ENCODE data around the gene SERP2. TPM values are rescaled to one million over a fixed set of nuclear protein-coding genes. Genes with fewer than 3 reads are reported as not detected.
A peak's percentile ranks its signal among the peaks of the same experiment; 100 is the strongest.

SERP2 gene
- total and polyA plus RNA-seq, 2 donors (not counting 3 experiments of a cell fraction or from before 2014, with no cell fraction given) = 0.30 TPM; not detected in 1

DNA sequence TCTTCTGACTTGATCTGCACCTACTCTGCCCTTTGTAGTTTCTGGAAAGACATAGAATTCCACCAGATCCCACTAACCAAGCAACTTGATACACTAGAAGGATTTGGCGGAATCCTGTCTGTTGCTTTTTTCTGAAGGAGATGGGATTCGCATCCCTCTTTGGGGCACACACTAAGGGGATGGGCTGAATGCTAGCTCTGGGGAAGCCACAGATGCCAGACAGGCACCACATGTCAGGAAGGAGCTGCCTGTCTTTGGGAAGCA, 52.1 kb downstream of the SERP2 start:
- Histone ChIP-seq H3K4me2 (ENCODE audit: insufficient read depth, low read length) (no peak overlapping the region), H4K20me1 (replicated peaks; ENCODE audit: control insufficient read depth, extremely low read depth, insufficient read depth, low read length) (no peaks in the 10 kb centered on the region), H3K36me3 (ENCODE audit: control insufficient read depth in 2 of 2, extremely low read depth in 1 of 2, insufficient read depth in 2 of 2, low read length in 2 of 2) (no peaks in the 10 kb centered on the region), H3K27ac (ENCODE audit: insufficient read depth, low read depth, low read length) (no peak overlapping the region), H3K4me3 (replicated peaks in 1 of 3; ENCODE audit: insufficient read depth in 1 of 3, low read depth in 1 of 3, low read length in 3 of 3) (no peak overlapping the region), H2AFZ (ENCODE audit: low read depth, low read length) (no peak overlapping the region), H3K79me2 (ENCODE audit: control insufficient read depth, insufficient read depth, low read length) (no peaks in the 10 kb centered on the region), H3K9me3 (replicated peaks; ENCODE audit: control insufficient read depth, insufficient read depth, low read length) (no peaks in the 10 kb centered on the region), H3K4me1 (ENCODE audit: control insufficient read depth, extremely low read depth, insufficient read depth, low read length) (no peaks in the 10 kb centered on the region), H3K9ac (replicated peaks; ENCODE audit: extremely low read depth, insufficient read depth, low read length) (peak overlapping the region; percentile 6), H3K9me1 (replicated peaks; ENCODE audit: control insufficient read depth, extremely low read depth, insufficient read depth, low read length) (no peaks in the 10 kb centered on the region), H3K27me3 (ENCODE audit: control insufficient read depth in 2 of 2, insufficient read depth in 2 of 2, low read length in 2 of 2) (peaks cover 4 to 5% of the 10 kb centered on the region in 2 experiments)
- intact Hi-C loops (cut with micrococcal nuclease) = no loop called here
- no TSS peak for BruUV-seq (replicated peaks)
- TF ChIP-seq MAX (IDR thresholded peaks at IDR 0.05; ENCODE audit: insufficient read depth, insufficient read length) (no peak), MYC (IDR thresholded peaks at IDR 0.05; ENCODE audit: low read depth, low read length) (no peak), POLR2AphosphoS5 (IDR thresholded peaks at IDR 0.05; ENCODE audit: insufficient read depth, low read depth, low read length) (no peak), JUN (IDR thresholded peaks at IDR 0.05; ENCODE audit: borderline replicate concordance, insufficient read depth, insufficient read length, low read depth) (no peak), GATA2 (IDR thresholded peaks at IDR 0.05; ENCODE audit: insufficient read depth, insufficient read length, low read depth, low read length) (no peak), EZH2 (IDR thresholded peaks at IDR 0.05; ENCODE audit: borderline replicate concordance, low read depth, low read length, severe bottlenecking) (no peak), CTCF (IDR thresholded peaks at IDR 0.05; ENCODE audit: extremely low read depth in 1 of 2, insufficient read depth in 1 of 2, low read depth in 1 of 2, low read length in 2 of 2) (no peak), FOS (IDR thresholded peaks at IDR 0.05; ENCODE audit: borderline replicate concordance, insufficient read depth, low read length) (no peak), POLR2A (IDR thresholded peaks at IDR 0.05; ENCODE audit: low read depth, low read length) (no peak)
- POLR2A ChIA-PET = interaction anchor here (2.6 kb wide), 1 partner anchor 11 kb away, joined by 9 read pairs; no protein-coding TSS in a partner anchor
- FAIRE-seq = no peak
- no peak for DNase-seq (ENCODE audit: low read depth, low spot score)
- dilution Hi-C loops (cut with MboI; ENCODE audit: extremely low pct_ligation_motif_present, low sequenced_read_pairs) = no loop called here
- CTCF ChIA-PET = interaction anchor here (1.0 to 1.4 kb wide), 3 partner anchors 10 to 374 kb away, joined by 3 to 4 read pairs (median 3); no protein-coding TSS in a partner anchor

Data from endothelial cell of umbilical vein (primary cell).